HG03469 (cell line): ENCODE results near the gene DMD.

ENCODE experiments used
- ATAC-seq: cut with Tn5 transposase; IDR thresholded peaks from one replicate; pipeline ENCODE4 v1.9.1; 2021; ENCODE audit warnings: mild to moderate bottlenecking, moderate library complexity, moderate number of reproducible peaks; ENCODE audit not compliant: unreplicated experiment

The DMD gene

GRCh38 chrX:31555506-31555905, 1655.8 kb downstream of the DMD start:
- ATAC-seq = no peak

- no peak for ATAC-seq
Observed at GRCh38 chrX:31551913-31552312, 1659.4 kb downstream of the DMD start.

- no peak for ATAC-seq
Observed at GRCh38 chrX:31550158-31550557, 1661.2 kb downstream of the DMD start.

- no peak for ATAC-seq
Observed at GRCh38 chrX:31547816-31548215, 1663.5 kb downstream of the DMD start.

- no peak for ATAC-seq
Observed at GRCh38 chrX:31547416-31547815, 1663.9 kb downstream of the DMD start.

- no peak for ATAC-seq
Observed at GRCh38 chrX:31546126-31546525, 1665.2 kb downstream of the DMD start.

- no peak for ATAC-seq
Observed at GRCh38 chrX:31545726-31546125, 1665.6 kb downstream of the DMD start.

GRCh38 chrX:31545191-31545590, 1666.2 kb downstream of the DMD start:
- ATAC-seq = no peak

- no peak for ATAC-seq
Observed at GRCh38 chrX:31543634-31544033, 1667.7 kb downstream of the DMD start.

- ATAC-seq = no peak
Observed at GRCh38 chrX:31542566-31542965, 1668.8 kb downstream of the DMD start.

GRCh38 chrX:31540313-31540712, 1671.0 kb downstream of the DMD start:
- ATAC-seq = no peak

GRCh38 chrX:31527455-31528126, 1683.8 kb downstream of the DMD start:
- no peak for ATAC-seq

GRCh38 chrX:31523884-31524536, 1687.3 kb downstream of the DMD start:
- ATAC-seq = no peak

GRCh38 chrX:31522760-31523159, 1688.6 kb downstream of the DMD start:
- ATAC-seq = no peak

GRCh38 chrX:31521941-31522340, 1689.4 kb downstream of the DMD start:
- ATAC-seq = no peak

- no peak for ATAC-seq
Observed at GRCh38 chrX:31516527-31516926, 1694.8 kb downstream of the DMD start.

- ATAC-seq = no peak
Observed at GRCh38 chrX:31508338-31508737, 1703.0 kb downstream of the DMD start.

GRCh38 chrX:31506928-31507327, 1704.4 kb downstream of the DMD start:
- ATAC-seq = no peak

GRCh38 chrX:31506360-31506759, 1705.0 kb downstream of the DMD start:
- ATAC-seq = no peak

GRCh38 chrX:31500921-31501320, 1710.4 kb downstream of the DMD start:
- no peak for ATAC-seq

- no peak for ATAC-seq
Observed at GRCh38 chrX:31499109-31499508, 1712.2 kb downstream of the DMD start.

- ATAC-seq = no peak
Observed at GRCh38 chrX:31497086-31497485, 1714.3 kb downstream of the DMD start.

- no peak for ATAC-seq
Observed at GRCh38 chrX:31487951-31488350, 1723.4 kb downstream of the DMD start.
